Measurements from ENCODE around the gene TCF7L1. TPM values are rescaled to one million over a fixed set of nuclear protein-coding genes. Genes with fewer than 3 reads are reported as not detected.

The TCF7L1 gene
- total and polyA plus RNA-seq, 2 donors (not counting 3 experiments of a cell fraction or from before 2014, with no cell fraction given), result 9.6 to 17.4 TPM

GRCh38 chr2:85247610-85248009, 114.4 kb downstream of the TCF7L1 start:
- BruUV-seq (replicated peaks), result no TSS peak
- intact Hi-C loops (cut with micrococcal nuclease), result loop anchor here (1.0 kb wide), 1 partner anchor 10 kb away; no protein-coding TSS in a partner anchor

More at GRCh38 chr2:85247610-85248009, 114.4 kb downstream of the TCF7L1 start:
- ChIA-PET POLR2A (no interaction called here), CTCF (interaction anchor here (1.4 to 2.0 kb wide), 3 partner anchors 19 to 182 kb away, joined by 3 to 11 read pairs (median 6); partner anchors contain the start of gene TCF7L1)
- no peak overlapping the region for H3K4me3 ChIP-seq (replicated peaks in 1 of 3; ENCODE audit: insufficient read depth in 1 of 3, low read depth in 1 of 3, low read length in 3 of 3)
- no peak overlapping the region for H3K27ac ChIP-seq (ENCODE audit: insufficient read depth, low read depth, low read length)
- no peaks in the 10 kb centered on the region for H3K79me2 ChIP-seq (ENCODE audit: control insufficient read depth, insufficient read depth, low read length)
- no peak overlapping the region for H3K4me2 ChIP-seq (ENCODE audit: insufficient read depth, low read length)
- no peak for TF ChIP-seq MYC (IDR thresholded peaks at IDR 0.05; ENCODE audit: low read depth, low read length)
- TF ChIP-seq FOS (IDR thresholded peaks at IDR 0.05; ENCODE audit: borderline replicate concordance, insufficient read depth, low read length), result no peak
- TF ChIP-seq POLR2A (IDR thresholded peaks at IDR 0.05; ENCODE audit: low read depth, low read length), result no peak
- TF ChIP-seq EZH2 (IDR thresholded peaks at IDR 0.05; ENCODE audit: borderline replicate concordance, low read depth, low read length, severe bottlenecking), result no peak
- TF ChIP-seq GATA2 (IDR thresholded peaks at IDR 0.05; ENCODE audit: insufficient read depth, insufficient read length, low read depth, low read length), result no peak
- no peak for TF ChIP-seq JUN (IDR thresholded peaks at IDR 0.05; ENCODE audit: borderline replicate concordance, insufficient read depth, insufficient read length, low read depth)
- TF ChIP-seq MAX (IDR thresholded peaks at IDR 0.05; ENCODE audit: insufficient read depth, insufficient read length), result no peak
- no peak for TF ChIP-seq CTCF (IDR thresholded peaks at IDR 0.05; ENCODE audit: extremely low read depth in 1 of 2, insufficient read depth in 1 of 2, low read depth in 1 of 2, low read length in 2 of 2)
- no peak for TF ChIP-seq POLR2AphosphoS5 (IDR thresholded peaks at IDR 0.05; ENCODE audit: insufficient read depth, low read depth, low read length)
- no peaks in the 10 kb centered on the region for H3K36me3 ChIP-seq (ENCODE audit: control insufficient read depth in 2 of 2, extremely low read depth in 1 of 2, insufficient read depth in 2 of 2, low read length in 2 of 2)
- H3K9ac ChIP-seq (replicated peaks; ENCODE audit: extremely low read depth, insufficient read depth, low read length), result no peak overlapping the region
- FAIRE-seq (no peak), DNase-seq (ENCODE audit: low read depth, low spot score) (no peak)
- H3K4me1 ChIP-seq (ENCODE audit: control insufficient read depth, extremely low read depth, insufficient read depth, low read length), result peaks cover 30% of the 10 kb centered on the region
- H3K9me3 ChIP-seq (replicated peaks; ENCODE audit: control insufficient read depth, insufficient read depth, low read length), result no peaks in the 10 kb centered on the region
- dilution Hi-C loops (cut with MboI; ENCODE audit: extremely low pct_ligation_motif_present, low sequenced_read_pairs), result no loop called here
- H3K9me1 ChIP-seq (replicated peaks; ENCODE audit: control insufficient read depth, extremely low read depth, insufficient read depth, low read length), result no peaks in the 10 kb centered on the region
- no peak overlapping the region for H2AFZ ChIP-seq (ENCODE audit: low read depth, low read length)
- no peaks in the 10 kb centered on the region for H3K27me3 ChIP-seq (ENCODE audit: control insufficient read depth in 2 of 2, insufficient read depth in 2 of 2, low read length in 2 of 2)
- no peaks in the 10 kb centered on the region for H4K20me1 ChIP-seq (replicated peaks; ENCODE audit: control insufficient read depth, extremely low read depth, insufficient read depth, low read length)

Measured in endothelial cell of umbilical vein (primary cell).